ENCODE data around the gene MRPS31.

The MRPS31 gene

DNA sequence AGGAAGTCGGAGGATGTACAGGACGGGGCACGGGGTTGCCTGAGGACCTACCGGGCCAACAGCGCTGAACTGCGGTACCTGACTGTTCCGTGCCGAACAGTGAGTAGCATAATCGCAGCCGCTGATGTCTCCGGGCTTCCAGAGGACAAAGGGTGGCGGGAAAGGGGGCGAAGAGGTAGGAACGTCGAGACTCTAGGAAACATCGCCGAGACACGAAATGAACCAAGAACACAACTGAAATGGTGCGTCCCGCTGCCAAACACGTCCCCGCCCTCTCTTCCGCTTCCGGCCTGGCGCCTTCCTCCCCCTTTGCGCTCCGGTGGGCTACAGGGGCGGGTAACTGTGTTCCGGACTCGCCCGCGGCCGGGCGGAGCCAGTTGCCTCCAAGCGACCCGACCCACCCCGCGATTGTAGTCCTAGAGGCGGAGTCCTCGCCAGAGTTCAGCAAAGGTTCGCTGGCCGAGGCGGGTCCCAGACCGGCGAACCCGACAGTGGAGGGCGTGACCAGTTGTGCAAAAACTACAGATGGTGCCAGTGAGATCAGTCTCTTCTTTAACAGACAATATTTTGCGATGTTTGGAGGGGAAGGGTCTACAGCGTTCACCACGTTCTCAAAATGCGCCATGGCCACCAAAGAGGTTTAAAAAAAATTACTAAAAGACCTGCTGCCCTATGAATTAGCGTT is at the start of gene MRPS31:
Gene MRPS31, minus strand, starts transcription at position 257 of the 685 bp plus-strand sequence. Its CDS starts 54 bp downstream, at position 203.
- TF ChIP-seq CTCF (IDR thresholded peaks at IDR 0.05): no peak

DNA sequence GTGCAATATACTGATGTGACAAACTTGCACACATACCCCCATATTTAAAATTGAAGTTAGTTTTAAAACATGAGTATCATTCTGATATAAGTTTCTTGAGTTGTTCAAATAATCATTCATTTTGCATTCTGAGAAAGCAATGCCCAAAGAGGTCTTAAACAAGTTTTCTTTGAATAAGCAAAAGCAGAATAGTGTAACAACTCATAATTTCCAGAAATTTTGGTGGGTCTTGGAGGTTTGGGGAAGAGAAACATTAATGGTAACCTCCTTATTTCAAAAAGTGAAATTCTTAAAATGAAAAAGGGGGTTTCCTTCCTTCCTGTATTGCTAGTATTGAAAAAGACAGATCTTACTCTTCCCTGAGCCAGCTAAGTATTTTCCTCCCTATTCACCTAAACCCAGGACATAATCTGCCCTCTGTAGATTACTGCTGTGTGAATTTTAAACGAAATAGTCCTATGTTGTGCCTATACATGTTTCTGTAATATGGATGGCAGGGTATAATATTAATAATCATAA is 48.9 kb upstream of the MRPS31 start:
- TF ChIP-seq CTCF (IDR thresholded peaks at IDR 0.05): no peak

GRCh38 chr13:40818926-40819325 is 47.9 kb upstream of the MRPS31 start:
- TF ChIP-seq CTCF (IDR thresholded peaks at IDR 0.05): no peak

DNA sequence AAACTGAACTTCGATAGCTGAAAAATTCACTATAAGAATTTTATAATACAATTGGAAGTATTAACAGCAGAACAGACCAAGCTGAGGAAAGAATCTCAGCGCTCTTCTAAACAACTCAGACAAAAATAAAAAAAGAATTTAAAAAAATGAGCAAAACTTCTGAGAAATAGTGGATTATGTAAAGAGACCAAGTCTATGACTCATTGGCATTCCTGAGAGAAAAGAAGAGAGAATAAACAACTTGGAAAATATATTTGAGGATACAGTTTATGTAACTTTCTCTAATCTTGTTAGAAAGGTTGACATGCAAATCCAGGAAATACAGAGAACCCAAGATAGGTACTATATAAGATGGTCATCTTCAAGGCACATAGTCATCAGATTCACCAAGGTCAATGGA is 43.8 kb upstream of the MRPS31 start:
- TF ChIP-seq CTCF (IDR thresholded peaks at IDR 0.05): no peak

DNA sequence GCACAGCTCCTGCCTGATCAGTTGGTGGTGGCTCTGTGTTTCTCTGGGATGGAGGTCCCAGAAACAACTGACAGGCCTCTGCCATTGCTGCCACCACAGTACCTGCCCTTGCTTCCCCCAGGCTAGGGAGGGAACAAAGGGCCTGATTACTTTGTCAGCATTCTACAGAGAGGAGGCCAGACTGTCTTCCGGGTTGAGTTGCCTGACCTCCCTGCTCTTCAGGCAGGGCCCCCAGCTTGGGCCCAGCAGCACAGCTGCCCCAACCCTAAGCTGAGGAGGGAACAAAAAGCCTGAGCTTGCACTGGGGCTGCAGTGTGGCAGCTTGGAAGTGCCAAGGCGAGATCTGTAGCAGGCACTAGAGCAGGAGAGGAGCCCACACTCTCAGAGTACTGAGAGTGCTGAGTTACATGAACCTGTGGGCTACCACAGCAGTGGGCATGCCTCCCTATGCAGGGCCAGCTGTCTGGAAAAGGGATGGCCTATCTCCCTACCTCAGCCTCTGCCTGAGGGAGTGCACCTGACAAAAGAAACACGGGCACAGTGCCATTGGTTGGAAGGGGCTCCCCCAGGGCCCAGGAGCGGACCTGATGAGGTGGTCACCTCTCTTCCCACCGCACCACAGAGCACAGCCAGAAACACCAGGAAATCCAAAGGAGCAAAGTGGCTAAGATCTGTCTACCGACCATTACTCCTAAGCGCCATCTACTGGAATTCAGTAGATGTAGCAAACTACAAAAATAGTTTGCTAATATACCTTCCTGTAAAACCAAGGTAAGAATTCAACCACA is 42.9 kb upstream of the MRPS31 start:
- TF ChIP-seq CTCF (IDR thresholded peaks at IDR 0.05): peak; percentile 58

DNA sequence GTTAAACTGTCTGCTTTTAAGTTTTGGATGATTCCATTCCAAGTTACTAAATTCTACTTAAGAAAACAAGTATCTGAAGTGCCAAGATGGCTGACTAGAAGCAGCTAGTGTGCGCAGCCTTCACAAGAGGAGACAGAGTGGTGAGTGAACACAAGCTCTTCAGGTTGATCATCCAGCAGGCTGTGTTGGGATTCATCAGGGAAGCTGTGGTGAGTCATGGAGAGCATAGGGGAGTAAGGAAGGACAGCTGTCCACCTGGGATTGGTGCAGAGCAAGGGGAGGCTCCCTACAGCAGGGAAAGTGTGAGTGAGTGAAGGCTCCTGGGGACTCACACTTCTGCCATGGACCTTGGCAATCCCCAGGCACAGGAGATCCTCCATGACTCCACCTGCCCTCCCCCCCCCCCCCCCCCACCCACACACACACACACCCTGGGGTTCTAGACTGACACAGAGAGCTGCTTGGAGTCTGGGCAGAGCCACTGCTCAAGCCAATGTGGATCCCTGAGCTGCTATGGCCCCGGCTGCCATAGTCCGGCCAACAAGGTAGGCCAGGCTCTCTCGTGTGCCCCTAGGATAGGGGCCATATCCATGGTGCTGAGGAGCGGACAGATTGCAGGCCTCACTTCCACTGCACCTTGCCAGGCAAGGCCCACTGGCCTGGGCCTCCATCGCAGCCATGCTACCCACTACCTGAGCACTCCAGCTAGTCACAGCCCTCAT is 41.9 kb upstream of the MRPS31 start:
- TF ChIP-seq CTCF (IDR thresholded peaks at IDR 0.05): no peak

- TF ChIP-seq CTCF (IDR thresholded peaks at IDR 0.05): no peak
These were observed 41.1 kb upstream of the MRPS31 start for GRCh38 chr13:40812102-40812501.

All from LNCAP (cell line).